HG03439 (cell line): Measurements from ENCODE around the gene HDAC3.

ENCODE experiments used
- ATAC-seq: cut with Tn5 transposase; IDR thresholded peaks from one replicate; pipeline ENCODE4 v1.9.1; 2021; ENCODE audit warnings: mild to moderate bottlenecking, moderate library complexity; ENCODE audit not compliant: unreplicated experiment

Gene HDAC3

DNA sequence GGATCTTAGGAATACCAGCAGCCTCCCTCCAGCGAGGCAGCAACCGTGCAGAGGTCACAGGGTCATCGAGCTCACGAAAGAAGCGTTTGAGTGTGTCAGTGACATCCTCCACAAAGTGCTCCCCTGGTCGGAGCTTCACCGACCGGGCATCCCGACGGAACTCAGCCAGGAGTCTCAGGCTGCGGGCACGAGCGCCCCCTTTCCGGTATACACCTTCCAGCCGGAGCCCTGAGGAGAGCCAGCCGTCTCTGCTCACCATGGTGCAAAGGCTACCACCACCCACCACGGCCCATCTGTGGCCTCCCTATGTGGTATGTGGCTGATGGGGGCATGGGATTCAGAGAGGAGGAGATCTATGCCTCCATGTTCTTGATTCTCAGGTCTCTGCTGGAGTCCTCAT lies 25.4 kb upstream of the HDAC3 start:
- ATAC-seq = no peak

DNA sequence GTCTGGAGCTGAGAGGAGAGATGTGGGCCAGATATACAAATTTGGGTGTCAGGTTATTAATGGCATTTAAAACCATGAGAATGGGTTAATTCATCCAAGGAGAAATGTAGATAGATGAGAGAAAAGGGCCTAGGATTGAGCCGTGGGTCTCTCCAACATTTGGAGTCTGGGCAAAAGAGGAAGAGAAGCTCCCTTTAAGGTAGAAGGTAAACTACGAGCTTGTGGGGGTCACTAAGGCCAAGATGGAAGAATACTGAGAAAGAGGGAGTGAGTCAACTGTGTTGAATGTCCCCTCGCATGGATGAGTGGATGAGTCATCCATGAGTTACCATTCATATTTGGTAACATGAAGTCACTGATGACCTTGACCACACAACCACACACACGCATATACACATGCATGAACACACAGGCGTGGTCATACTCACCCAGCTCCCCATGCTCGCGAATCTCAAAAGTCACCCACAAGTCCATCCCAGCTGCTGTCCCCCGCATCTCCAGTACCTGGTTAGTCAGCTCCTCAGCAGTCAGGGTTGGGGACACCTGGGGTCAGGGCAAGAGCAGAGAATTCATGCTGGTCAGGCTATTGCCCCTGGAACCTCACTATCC lies 21.4 kb upstream of the HDAC3 start:
- peak; percentile 56 for ATAC-seq

DNA sequence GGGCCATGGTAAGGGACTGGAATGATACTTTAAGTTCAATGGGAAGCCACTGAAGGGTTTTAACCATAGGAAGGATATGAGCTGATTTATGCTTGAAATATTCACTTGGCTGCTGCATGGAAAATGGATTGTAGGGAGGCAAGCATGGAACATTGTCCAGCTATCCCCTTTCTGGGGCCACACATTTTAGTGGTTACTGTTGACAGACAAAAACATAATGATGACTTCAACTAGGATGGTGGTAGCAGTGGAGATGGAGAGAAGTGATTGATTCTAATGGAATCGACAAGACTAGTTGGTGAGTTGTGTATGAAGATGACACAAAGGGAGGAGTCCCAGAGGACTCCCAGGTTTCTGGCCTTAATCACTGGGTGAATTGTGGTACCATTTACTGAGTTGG lies 20.8 kb upstream of the HDAC3 start:
- ATAC-seq = no peak

DNA sequence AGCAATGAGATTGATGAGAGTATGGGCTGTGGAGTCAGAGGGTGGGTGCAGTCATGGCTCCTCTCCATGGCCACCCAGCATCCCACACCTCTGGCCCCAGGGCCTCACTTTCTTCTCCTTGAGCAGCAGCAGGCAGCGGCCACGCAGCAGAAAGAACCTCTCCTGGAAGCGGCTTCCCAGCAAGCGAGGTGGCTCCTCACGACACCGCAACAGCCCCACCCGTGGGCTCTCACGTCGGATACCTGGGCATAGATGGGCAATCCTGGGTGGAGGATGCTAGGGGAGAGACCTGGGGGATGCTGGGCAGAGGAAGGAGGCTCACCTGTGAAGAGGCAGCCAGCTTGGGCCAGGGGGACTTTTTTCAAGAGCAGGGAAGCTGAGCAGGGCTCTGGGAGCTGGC lies 19.7 kb upstream of the HDAC3 start:
- no peak for ATAC-seq

DNA sequence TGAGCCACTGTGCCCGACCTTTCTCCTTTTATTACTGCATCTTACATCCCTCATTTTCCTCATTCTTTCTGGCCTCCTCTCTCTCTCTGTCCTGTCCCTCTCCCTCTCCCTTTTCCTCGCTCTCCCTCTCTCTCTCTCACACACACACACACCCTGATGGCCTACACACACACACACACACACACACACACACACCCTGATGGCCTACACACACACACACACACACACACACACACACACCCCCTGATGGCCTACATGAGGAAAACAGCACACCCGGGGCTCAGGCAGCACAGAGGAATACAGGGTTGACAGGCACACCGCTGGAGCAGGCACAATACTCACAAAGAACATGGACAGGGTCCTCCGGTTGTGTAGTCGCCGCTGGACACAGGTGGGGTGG lies 18.4 kb upstream of the HDAC3 start:
- ATAC-seq = no peak

DNA sequence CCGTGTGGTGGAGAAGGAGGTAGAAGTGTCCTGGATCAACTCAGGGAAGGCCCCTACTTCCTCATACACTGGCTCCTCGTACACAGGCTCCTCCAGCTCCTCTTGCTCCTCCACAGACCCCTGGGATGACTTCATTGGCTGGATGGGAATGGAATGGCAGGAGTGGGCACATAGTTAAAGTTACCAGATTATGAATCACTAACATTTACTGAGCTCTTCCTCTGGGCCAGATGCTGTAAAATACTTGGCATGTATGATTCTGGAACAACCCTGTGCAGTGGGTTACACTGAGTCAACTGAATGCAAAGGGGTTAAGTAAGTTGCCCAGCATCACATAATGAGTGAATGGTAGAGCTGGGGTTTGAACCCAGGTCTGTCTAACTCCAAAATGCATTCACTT lies 17.6 kb upstream of the HDAC3 start:
- no peak for ATAC-seq

DNA sequence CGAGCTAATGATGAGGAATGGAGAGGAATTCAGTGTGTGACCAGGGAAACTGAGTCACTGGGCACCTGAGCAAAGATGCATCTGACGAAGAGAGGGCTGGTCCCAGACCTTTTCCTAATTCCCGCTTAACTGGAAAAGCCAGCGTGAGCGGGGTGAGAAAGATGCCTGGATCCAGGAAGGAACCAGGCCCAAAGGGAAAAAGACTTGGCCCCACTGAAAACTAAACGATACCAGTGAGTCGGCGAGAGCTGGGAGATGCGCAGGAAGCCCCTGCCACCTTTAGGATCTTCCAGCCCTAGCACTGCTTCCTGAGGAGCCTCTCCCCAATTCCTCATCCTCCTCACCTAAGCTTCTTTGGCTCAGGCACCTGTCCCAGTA lies 15.1 kb upstream of the HDAC3 start:
- ATAC-seq = no peak

DNA sequence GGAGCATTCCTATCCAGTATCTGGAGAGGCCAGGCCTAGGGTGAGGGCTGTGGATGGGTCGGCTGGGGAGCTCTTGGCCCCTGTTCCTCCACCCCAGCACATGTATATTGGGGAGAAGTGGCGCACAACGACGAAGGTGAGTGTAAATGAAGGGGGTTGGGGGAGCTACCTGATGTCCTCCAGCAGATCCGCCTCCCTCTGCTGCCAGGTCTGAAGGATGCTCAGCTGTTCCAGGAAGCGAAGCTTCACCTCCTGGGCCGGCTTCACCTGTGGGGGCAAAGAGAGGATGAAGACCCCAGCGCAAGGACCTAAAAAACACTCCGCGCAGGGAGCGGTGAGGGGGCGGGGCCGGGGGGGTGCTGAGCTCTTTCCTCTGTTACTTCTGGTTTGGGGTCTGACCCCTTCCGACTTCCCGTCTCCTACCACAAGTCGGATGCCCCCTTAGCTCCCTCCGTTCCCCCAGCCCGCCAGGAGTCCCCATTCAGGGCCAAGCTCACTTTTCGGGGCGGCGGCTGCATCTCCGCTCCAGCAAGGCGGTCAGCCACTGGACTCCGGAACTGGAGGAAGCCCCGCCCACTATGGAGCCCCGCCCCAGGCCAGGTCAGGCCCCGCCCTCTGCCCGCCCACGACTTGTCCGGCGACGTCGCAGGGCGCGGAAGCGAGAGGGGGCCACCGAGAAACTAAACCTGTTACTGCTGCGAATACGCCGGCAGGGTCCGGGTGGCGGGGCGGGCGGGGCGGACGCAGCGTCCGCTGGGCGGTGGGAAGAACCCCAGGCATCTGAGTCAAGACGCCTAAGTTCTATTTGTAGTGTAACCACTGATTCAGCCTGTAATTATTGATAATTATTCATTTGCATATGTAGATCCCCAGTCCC lies 14.4 kb upstream of the HDAC3 start, which contains the start of gene FCHSD1:
TSS of gene FCHSD1 (minus strand) at position 568 of the 877 bp plus-strand sequence. CDS start at position 518, 50 bp downstream.
- ATAC-seq = peak; percentile 91

DNA sequence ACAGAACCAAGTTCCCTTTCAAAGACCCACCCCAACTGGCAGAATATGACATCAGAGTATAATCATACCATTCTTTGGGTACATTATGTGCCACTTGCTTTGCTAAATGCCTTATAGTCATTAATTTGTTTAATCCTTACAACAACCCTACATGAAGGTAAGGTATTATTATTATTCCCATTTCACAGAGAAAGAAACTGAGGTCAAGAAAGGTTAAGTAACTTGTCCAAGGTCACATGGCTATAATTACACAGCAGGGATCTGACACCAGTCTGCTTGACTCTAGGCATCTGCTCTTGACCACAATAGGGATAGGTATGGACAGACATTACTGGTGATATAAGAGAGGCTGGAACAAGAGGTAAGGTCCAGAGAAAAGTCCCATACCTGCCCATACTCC lies 13.3 kb upstream of the HDAC3 start:
- no peak for ATAC-seq

DNA sequence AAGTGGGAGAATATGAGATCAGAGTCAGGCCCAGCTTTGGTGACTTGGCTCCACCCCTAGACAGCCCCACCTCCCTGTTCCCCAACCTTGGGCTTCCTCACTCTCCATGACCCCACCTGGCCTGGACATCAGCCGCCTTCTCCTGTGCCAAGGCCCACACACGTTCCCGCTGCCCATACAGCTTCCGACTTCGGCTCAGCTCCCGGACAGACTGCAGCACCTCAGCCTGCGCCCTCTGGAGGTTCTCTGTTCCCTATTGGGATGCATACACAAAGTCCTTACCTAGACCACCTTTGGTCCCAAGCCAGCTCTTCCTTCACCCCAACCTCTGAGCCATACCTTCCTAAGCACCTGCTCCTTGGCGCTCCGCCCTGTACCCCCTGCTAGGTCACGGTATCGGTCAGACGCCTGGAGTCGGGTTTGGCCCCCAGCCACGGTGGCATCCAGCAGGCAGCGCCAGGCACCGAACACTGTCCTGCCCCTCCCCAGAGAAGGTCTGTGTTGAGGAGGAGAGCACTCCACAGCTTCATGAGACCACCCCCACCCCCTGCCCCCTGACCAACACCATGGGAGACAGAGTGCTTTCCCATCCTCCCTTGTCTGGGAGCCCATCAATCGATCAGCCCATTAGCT lies 12.5 kb upstream of the HDAC3 start:
- no peak for ATAC-seq

DNA sequence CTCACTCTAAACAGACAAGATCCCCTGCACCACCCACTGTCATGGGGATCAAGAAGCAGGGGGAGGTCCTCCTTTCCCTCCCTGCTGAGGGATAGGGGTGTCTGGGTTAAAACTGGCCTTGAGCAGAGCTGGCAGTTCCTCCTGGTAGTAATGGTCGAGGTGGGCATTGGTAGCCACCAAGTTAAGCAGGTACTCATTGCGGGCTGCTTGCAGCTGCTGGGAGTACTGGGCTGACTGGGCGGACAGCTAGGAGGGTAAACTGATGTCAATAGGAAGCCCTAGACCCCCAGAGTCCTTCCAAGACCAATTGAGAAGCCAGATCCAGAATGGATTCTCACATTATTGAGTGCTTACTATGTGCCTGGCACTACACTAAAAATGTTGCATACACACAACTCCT lies 11.2 kb upstream of the HDAC3 start:
- no peak for ATAC-seq

DNA sequence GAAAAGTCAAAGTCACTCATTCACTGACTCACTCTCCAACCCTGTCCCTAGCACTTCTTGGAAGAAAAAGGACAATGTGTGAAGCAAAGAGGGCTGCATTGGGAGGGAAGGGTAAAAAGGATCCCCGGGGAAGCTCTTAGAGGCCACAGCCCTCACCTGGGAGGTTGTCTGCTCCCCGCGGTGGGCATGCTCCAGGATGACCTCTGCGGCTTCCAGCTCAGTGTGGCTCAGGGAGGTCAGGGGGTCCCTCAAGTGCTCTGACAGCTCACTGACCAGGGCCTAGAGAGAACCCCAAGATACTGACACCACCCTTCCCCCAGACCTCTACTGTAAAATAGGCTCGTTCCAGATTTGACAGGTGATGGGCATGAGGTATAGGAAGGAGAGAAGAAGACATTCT lies 10.6 kb upstream of the HDAC3 start:
- ATAC-seq = no peak

DNA sequence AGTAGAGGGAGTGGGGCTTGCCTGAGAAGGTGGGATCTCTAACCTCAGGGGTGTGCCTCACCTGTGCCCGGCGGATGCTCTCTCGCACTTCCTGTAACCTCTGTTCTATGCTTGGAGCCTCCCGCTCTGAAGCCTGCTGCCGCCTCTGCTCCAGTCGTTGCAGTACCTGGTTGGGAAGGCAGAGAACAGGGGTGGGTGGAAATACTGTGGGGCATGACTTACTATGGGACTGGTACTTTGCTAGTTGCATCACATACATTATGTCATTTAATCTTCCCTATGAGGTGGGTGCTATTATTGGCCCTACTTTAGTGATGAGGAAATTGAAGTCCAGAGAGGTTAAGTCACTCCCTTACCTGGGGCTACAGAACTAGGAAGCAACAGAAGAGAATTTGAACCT lies 9.4 kb upstream of the HDAC3 start:
- ATAC-seq = no peak

DNA sequence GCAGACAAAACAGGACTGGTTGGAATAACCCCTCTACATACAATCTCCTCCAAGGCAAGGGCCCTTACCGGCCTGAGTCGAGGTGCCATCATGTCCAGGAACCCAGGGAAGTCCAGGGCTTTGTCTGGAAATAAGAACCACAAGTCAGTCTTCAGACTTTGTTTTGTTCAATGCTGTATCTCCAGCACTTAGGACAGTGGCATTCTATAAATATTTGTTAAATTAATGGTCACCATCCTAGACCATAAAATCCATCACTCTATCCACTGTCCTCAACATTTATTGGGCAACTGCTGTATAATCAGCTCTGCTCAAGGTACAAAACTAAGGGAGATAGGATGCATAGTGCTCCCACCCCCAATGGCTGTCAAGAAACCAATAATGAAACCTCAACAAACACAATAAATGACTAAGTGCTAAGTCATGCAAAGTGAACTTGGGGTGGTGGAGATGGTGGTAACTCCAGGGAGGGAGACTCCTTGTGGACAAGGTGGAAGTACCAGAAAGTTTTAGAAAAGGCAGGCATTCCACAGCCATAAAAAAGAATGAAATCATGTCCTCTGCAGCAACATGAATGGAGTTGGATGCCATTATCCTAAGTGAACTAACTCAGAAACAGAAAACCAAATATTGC lies 5.1 kb upstream of the HDAC3 start:
- peak; percentile 47 for ATAC-seq

DNA sequence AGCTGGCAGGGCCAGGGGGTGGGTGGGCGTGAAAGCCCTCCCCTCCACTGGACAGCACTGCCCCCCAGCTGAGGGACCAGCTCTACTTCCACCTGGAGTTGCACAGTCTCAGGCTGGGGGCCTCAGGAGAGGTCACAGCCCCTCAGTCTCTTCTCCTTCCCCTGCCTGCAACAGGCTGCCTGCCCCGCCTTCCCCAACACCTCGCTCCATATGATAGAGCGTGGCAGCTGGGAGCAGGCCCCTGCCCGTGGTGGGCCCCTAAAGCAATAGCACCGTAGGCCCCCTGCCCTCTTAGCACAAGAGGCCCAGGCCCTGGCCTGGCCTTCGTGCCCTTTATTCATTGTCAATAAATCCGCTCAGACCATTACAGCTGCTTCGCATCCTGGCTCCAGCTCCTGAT lies 4.0 kb upstream of the HDAC3 start:
- ATAC-seq = no peak

DNA sequence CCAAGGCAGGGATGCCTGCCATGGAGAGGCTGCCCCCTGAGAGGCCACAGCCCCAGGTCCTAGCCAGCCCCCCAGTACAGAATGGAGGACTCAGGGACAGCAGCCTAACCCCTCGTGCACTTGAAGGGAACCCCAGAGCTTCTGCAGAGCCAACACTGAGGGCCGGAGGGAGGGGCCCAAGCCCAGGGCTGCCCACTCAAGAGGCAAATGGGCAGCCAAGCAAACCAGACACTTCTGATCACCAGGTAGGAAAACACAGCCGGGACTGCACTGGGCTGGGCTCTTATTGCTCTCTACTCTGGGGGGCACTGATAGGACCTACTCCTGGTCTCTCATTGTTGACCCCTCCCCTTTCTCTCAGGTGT lies 3.4 kb upstream of the HDAC3 start:
- no peak for ATAC-seq

DNA sequence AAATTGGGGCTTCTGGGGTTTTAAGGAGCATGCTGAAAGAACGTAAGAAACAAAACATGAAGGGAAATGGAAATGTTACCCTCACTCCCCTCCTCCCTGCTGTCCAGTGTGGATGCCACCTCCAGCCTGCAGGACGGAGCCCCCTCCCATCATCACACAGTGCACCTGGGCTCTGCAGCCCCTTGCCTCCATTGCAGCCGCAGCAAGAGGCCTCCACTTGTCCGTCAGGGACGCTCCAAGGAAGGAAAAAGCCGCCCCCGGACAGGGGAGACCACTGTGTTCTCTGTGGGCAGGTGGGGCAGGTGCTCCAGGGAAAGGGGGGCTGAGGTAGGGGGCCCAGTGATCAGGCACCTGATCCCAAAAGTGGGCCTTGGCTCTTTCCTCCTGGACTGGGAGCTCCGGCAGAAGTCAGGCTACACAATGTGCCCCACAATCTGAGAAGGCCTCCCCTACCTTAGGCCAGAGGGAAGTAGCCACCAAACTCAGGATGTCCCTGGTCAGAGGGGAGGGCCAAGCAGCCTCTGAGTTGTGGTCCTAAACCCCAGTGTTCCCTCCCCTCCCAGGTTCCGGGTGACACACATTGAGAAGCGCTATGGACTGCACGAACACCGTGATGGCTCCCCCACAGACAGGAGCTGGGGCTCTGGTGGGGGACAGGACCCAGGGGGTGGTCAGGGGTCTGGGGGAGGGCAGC lies 2.9 kb upstream of the HDAC3 start:
- ATAC-seq = no peak

DNA sequence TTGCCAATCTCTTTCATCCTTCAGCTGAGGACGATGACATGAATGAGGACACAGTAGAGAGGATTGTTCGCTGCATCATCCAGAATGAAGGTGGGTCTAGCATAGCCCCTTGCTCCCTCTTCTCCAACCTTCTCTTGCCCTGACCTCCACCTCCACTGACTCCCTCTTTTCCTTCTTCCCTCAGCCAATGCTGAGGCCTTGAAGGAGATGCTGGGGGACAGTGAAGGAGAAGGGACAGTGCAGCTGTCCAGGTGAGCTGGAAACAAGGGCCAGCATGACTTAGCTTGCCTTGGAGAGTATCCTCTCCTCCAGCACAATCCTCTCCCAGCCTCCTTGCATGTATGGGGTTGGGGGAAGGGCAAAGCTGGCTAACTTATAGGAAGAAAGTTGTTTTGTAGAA lies 2.1 kb upstream of the HDAC3 start:
- no peak for ATAC-seq

DNA sequence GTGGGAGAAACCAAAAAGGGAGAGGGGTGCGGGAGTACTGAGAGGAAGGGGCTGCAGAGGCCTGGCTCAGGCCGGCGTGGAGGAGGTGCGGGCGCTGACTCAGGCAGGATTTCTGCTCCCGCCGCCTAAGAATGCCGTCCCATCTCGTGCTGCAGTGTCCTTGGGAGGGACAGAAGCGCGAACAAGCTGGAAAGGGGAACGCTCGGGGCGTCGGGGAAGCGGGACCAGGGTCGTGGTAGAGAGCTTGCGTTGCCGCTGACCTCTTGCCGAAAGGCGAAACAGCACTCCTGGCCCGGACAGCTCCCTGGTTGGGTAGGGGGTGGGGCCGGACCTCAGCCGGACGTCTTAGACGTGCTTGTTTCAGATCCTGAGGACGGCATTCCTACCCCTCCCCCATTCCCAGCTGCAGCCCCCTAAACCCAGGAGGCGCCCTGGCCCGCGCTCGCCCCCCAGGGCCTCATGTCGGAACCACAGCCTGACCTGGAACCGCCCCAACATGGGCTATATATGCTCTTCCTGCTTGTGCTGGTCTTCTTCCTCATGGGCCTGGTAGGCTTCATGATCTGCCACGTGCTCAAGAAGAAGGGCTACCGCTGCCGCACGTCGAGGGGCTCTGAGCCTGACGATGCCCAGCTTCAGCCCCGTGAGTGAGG lies 1.2 kb upstream of the HDAC3 start:
- no peak for ATAC-seq

DNA sequence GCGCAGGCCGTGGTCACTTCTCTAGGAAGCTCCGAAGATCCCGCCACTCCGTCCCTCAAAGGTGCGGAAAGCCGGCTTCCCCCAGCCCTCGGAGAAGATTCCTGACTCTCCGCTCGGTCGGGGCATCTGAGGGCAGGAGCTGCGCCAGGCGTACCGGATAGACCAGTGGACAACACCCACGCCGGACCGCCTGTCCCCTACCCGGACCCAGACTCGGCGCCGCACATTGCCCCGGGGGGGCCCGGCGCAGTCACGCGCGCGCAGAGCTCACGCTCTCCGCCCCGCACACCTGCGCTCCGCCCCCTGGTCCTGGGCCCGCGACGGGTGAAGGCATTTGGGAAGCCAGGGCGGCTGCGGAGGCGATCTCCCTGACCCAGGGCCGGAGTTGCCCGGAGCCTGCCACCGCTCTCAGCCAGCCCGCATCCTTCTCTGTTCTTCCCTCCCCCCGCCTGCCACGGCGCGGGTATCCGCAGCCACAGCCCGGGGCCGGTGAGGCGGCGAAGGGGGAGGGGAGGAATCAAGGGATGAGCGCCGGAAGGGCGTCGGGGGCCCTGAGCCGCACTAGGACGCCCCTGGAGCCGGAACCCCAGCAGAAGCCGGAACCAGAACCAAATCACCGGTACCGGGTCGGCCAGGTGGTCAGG lies 596 bp upstream of the HDAC3 start:
- peak; percentile 25 for ATAC-seq
